HG02852 (cell line): ENCODE results near the gene FAM114A1.

Experiments used
- ATAC-seq: cut with Tn5 transposase; IDR thresholded peaks from one replicate; pipeline ENCODE4 v1.9.1; 2021; ENCODE audit warnings: mild to moderate bottlenecking, moderate library complexity; ENCODE audit not compliant: unreplicated experiment

FAM114A1 gene

DNA sequence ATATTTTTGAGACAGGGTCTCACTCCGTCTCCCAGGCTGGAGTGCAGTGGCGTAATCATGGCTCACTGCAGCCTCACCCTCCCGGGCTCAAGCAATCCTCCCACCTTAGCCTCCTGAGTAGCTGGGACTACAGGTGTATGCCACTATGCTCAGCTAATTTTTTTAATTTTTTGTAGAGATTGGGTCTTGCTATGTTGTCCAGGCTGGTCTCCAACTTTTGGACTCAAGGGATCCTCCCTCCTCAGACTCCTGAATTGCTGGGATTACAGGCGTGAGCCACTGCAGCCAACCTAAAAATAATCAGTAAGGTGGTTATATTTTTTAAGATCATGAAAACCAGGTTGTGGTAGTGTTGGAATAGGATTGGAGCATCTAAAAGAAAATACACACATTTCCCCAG lies 126.5 kb downstream of the FAM114A1 start:
- no peak for ATAC-seq
